Cardiac muscle cell (in vitro differentiated cells and primary cell): ENCODE measurements around the gene CBLN4. TPM values are rescaled to one million over a fixed set of nuclear protein-coding genes. Genes with fewer than 3 reads are reported as not detected.

ENCODE experiments used
- DNase-seq, 2 donors: peaks; one replicate each; pipeline versions ENCODE4 v3.0.0 to v3.0.0-alpha.2; 2010 to 2017; ENCODE audit warnings: low read depth in 1 of 2, low spot score in 1 of 2
- H3K27ac ChIP-seq: fragments of 200-600 bp; sonication (generic); 2 replicates; pipeline ENCODE4 v1.5.1; 2016
- H3K27me3 ChIP-seq: fragments of 200-600 bp; sonication (generic); 2 replicates; pipeline ENCODE4 v1.6.0; 2016; ENCODE audit warnings: control low read depth
- H3K36me3 ChIP-seq: fragments of 200-600 bp; sonication (generic); 2 replicates; pipeline ENCODE4 v1.5.1; 2016; ENCODE audit warnings: control low read depth
- H3K4me1 ChIP-seq: fragments of 200-600 bp; sonication (generic); 2 replicates; pipeline ENCODE4 v1.8.1; 2017; ENCODE audit warnings: low read depth, mild to moderate bottlenecking, mixed run types
- H3K4me3 ChIP-seq: fragments of 200-600 bp; sonication (generic); 2 replicates; pipeline ENCODE4 v1.5.1; 2016; ENCODE audit warnings: mild to moderate bottlenecking
- H3K9me3 ChIP-seq: fragments of 200-600 bp; sonication (generic); 2 replicates; pipeline ENCODE4 v1.5.1; 2017; ENCODE audit warnings: low read depth, mild to moderate bottlenecking, control low read depth
- CTCF ChIP-seq: IDR thresholded peaks from 2 replicates; pipeline ENCODE4 v1.5.1; 2012; ENCODE audit warnings: low read depth, mild to moderate bottlenecking, low read length
- polyA plus RNA-seq: library from polyadenylated mRNA; unstranded; fragments of >200 nt; fragmentation: Nextera tagmentation; extraction: Ambion mirVana; gene quantifications from 2 replicates; pipeline ENCODE4 v1.2.1, GENCODE V29; 2016
- total RNA-seq: library from RNA; depleted of rRNA; stranded (reverse); fragments of >200 nt; gene quantifications from 2 replicates; pipeline ENCODE4 v1.2.3, GENCODE V29; 2016

Gene CBLN4
- total and polyA plus RNA-seq, 2 experiments from 2014 or later: not detected

- no peak for DNase-seq
- H3K36me3 ChIP-seq: no peaks in the 10 kb centered on the region
- H3K27ac ChIP-seq: no peak overlapping the region
- no peaks in the 10 kb centered on the region for H3K4me1 ChIP-seq
- no peak for TF ChIP-seq CTCF
- no peaks in the 10 kb centered on the region for H3K9me3 ChIP-seq
- H3K27me3 ChIP-seq: peaks cover 21% of the 10 kb centered on the region
- no peak overlapping the region for H3K4me3 ChIP-seq
Observed at GRCh38 chr20:56001890-56002289, 3.4 kb downstream of the CBLN4 start.

- Histone ChIP-seq H3K36me3 (no peaks in the 10 kb centered on the region), H3K4me3 (no peak overlapping the region), H3K9me3 (no peaks in the 10 kb centered on the region), H3K4me1 (no peaks in the 10 kb centered on the region), H3K27me3 (peaks cover 21% of the 10 kb centered on the region), H3K27ac (no peak overlapping the region)
- DNase-seq: no peak
- no peak for TF ChIP-seq CTCF
Observed at GRCh38 chr20:56001106-56001785, 4.1 kb downstream of the CBLN4 start.

- Histone ChIP-seq H3K36me3 (no peaks in the 10 kb centered on the region), H3K4me3 (no peak overlapping the region), H3K9me3 (no peaks in the 10 kb centered on the region)
Observed at GRCh38 chr20:55978550-55978949, 26.8 kb downstream of the CBLN4 start.

GRCh38 chr20:55977690-55978459 is 27.4 kb downstream of the CBLN4 start:
- Histone ChIP-seq H3K27ac (no peak overlapping the region), H3K27me3 (no peaks in the 10 kb centered on the region), H3K36me3 (no peaks in the 10 kb centered on the region), H3K4me3 (no peak overlapping the region), H3K9me3 (no peaks in the 10 kb centered on the region), H3K4me1 (no peaks in the 10 kb centered on the region)
- TF ChIP-seq CTCF: no peak
- DNase-seq: no peak

More at GRCh38 chr20:55978550-55978949, 26.8 kb downstream of the CBLN4 start:
- TF ChIP-seq CTCF: no peak
- Histone ChIP-seq H3K4me1 (no peaks in the 10 kb centered on the region), H3K27ac (no peak overlapping the region), H3K27me3 (no peaks in the 10 kb centered on the region)
- no peak for DNase-seq

GRCh38 chr20:55974491-55975202 is 30.7 kb downstream of the CBLN4 start:
- DNase-seq: no peak
- Histone ChIP-seq H3K4me1 (no peaks in the 10 kb centered on the region), H3K27me3 (no peaks in the 10 kb centered on the region), H3K9me3 (no peaks in the 10 kb centered on the region), H3K4me3 (no peak overlapping the region), H3K36me3 (no peaks in the 10 kb centered on the region), H3K27ac (no peak overlapping the region)
- no peak for TF ChIP-seq CTCF
